Measurements from ENCODE around the gene RERG. TPM values are rescaled to one million over a fixed set of nuclear protein-coding genes. Genes with fewer than 3 reads are reported as not detected.
"Not testable (repeated sequence)": the region's sequence is repeated elsewhere in the genome, so short reads cannot be mapped to it uniquely, and the experiment has no call there.

Gene RERG
- not detected in 2 replicates for total RNA-seq (2014; rRNA removed; shearing (Covaris generic))

- in situ Hi-C loops (cut with HindIII; ENCODE audit: low sequenced_read_pairs), result no loop called here
- peak; percentile 54 for DNase-seq (ENCODE audit: low spot score)
These were observed at the start of gene RERG for GRCh38 chr12:15220915-15221885. RERG (minus strand) TSS chr12:15221417; CDS start chr12:15217489, 3,928 bp downstream.

DNA sequence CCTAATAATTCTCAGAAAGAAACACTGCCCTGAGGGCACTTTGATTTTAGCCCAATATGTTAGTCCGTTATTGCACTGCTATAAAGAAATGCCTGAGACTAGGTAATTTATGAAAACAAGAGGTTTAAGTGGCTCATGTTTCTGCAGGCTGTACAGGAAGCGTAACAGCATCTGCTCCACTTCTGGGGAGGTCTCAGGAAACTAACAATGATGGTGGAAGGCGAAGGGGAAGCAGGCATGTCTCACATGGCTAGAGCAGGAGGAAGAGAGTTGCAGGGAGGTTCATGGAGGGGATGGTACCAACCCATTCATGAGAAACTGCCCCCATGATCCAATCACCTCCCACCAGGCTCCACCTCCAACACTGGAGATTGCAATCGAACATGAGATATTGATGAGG is 49.4 kb upstream of the RERG start:
- DNase-seq (ENCODE audit: low spot score), result no peak
- in situ Hi-C loops (cut with HindIII; ENCODE audit: low sequenced_read_pairs), result no loop called here

DNA sequence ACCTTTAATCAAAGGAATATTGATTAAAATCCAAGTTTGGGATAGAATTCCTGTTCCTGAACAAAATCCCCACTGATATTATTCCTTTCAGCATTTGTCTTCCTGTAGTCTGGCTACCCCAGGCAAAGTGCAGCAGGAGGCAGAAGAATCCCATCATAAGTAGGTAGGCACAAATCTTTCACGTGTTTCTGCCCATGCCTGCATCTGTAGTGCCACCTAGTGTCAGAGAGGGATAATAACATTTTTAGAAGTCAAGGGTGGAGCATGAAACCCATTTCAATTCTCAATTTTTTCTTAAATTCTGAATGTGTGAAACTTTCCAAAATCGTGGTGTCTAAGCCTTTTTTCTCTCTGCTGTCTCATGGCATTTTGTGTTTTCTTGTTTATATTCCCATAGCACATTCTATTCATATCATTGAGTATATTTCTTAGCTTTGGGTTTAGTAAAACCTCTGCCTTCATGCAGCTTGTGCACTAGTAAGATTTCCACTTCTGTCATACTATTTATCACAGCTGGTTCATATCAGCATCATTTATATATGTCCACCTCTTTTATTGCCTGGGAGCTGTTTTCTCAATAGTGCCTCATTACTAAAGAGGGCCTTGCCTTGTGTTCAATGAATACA is 47.8 kb upstream of the RERG start:
- peak; percentile 45 for DNase-seq (ENCODE audit: low spot score)
- in situ Hi-C loops (cut with HindIII; ENCODE audit: low sequenced_read_pairs), result no loop called here

DNA sequence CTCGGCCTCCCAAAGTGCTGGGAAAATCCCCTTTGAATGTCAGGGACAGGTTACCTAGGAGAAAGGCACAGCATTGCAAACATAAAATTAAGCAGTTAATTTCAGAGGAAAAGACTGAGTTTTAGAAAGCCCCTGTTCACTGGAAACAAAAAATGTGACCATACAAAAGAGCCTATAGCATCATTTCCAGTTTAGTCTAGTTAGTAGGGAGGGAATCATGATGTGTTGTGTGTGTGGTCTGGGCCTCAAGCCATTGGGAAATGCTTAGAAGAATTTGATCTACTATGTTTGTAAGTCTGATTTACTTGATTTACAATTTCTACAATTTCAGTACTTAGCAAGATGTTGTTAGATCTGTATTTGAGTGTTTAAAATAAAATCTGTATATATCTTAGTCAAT is 47.1 kb upstream of the RERG start:
- in situ Hi-C loops (cut with HindIII; ENCODE audit: low sequenced_read_pairs), result no loop called here
- no peak for DNase-seq (ENCODE audit: low spot score)

DNA sequence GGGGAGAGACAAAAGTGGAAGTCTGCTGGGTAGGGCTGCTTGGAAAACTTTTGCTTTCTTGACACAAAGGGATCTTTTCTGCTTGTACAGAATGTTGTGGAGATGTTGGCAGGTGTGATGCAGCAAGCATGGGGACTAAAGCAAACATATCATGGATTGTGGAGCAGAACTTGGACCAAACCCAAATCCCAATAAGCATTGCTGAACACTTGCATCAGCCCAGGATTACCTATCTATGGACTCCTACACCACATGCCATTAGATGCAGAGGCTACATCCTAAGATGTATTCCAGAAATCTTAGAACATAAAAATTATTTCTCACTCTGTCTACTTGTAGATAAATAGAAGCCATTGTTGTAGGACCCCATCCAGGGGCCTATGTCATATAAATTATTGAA is 44.7 kb upstream of the RERG start:
- no peak for DNase-seq (ENCODE audit: low spot score)
- in situ Hi-C loops (cut with HindIII; ENCODE audit: low sequenced_read_pairs), result no loop called here

DNA sequence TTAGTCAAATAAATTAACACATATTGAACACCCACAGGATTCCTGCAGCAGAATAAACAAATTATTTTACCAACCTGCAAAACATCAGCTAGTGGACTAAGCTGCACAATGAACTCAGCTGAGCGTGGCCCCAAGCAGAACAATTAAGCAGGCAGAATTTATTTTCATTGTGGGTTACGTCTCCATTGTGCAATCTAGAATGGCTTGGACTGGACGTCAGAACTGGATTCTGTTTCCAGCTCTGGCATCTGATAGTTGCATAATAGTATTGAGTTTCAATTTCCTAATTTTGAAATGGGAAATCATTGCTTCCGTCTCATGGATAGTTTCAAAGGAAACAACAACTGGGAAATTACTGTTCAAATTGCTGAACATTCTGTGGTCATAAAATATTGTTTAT is 35.5 kb upstream of the RERG start:
- no peak for DNase-seq (ENCODE audit: low spot score)
- in situ Hi-C loops (cut with HindIII; ENCODE audit: low sequenced_read_pairs), result no loop called here

GRCh38 chr12:15253990-15254389 is 32.8 kb upstream of the RERG start:
- DNase-seq (ENCODE audit: low spot score), result no peak
- in situ Hi-C loops (cut with HindIII; ENCODE audit: low sequenced_read_pairs), result no loop called here

- no peak for DNase-seq (ENCODE audit: low spot score)
- in situ Hi-C loops (cut with HindIII; ENCODE audit: low sequenced_read_pairs), result no loop called here
These were observed 23.7 kb upstream of the RERG start for GRCh38 chr12:15244926-15245325.

- in situ Hi-C loops (cut with HindIII; ENCODE audit: low sequenced_read_pairs), result no loop called here
- DNase-seq (ENCODE audit: low spot score), result no peak
These were observed 23.1 kb upstream of the RERG start for GRCh38 chr12:15244341-15244740.

- DNase-seq (ENCODE audit: low spot score), result no peak
- in situ Hi-C loops (cut with HindIII; ENCODE audit: low sequenced_read_pairs), result no loop called here
These were observed 21.9 kb upstream of the RERG start for GRCh38 chr12:15243102-15243501.

GRCh38 chr12:15240898-15241297 is 19.7 kb upstream of the RERG start:
- in situ Hi-C loops (cut with HindIII; ENCODE audit: low sequenced_read_pairs), result no loop called here
- no peak for DNase-seq (ENCODE audit: low spot score)

DNA sequence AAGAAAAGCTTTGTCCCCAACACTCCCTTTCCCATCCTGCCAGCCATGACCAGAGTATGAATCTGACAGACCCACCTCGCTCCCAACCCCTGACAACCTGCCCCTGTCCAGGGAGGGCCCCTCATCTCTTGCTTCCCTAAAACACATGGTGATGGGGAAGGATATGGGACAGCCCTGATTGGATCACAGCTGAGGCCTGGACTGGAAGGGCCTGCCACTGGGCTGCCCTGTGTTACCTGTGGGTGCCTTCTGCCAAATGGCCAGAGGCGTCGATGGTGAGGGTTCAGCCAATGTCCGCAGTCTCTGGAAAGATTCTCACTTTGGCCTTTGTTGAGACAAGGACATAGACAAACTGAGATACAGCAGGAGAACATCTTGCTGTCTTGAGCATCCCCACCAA is 13.3 kb upstream of the RERG start:
- DNase-seq (ENCODE audit: low spot score), result no peak
- in situ Hi-C loops (cut with HindIII; ENCODE audit: low sequenced_read_pairs), result no loop called here

- DNase-seq (ENCODE audit: low spot score), result no peak
- in situ Hi-C loops (cut with HindIII; ENCODE audit: low sequenced_read_pairs), result no loop called here
These were observed 12.8 kb upstream of the RERG start for GRCh38 chr12:15234011-15234410.

- DNase-seq (ENCODE audit: low spot score), result no peak
- in situ Hi-C loops (cut with HindIII; ENCODE audit: low sequenced_read_pairs), result no loop called here
These were observed 11.7 kb upstream of the RERG start for GRCh38 chr12:15232959-15233358.

GRCh38 chr12:15231493-15231892 is 10.3 kb upstream of the RERG start:
- in situ Hi-C loops (cut with HindIII; ENCODE audit: low sequenced_read_pairs), result no loop called here
- DNase-seq (ENCODE audit: low spot score), result no peak

DNA sequence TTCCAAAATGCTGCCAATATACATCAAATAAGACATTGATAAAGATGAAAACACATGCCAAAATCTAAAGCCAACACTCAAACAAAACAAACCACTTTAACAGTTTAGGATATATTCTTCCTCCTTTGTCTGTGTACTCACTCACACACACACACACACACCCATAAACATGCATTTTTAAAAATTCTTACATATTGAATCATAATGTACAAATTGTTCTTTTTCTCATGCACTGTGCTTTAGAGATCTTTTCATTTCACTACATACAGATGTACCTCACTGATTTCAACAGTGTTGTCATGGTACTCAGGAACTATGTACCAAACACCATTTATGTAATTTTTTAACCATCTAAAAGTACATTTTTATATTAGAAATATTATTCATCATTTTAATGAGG is 9.5 kb upstream of the RERG start:
- in situ Hi-C loops (cut with HindIII; ENCODE audit: low sequenced_read_pairs), result no loop called here
- DNase-seq (ENCODE audit: low spot score), result no peak

GRCh38 chr12:15230137-15230536 is 8.9 kb upstream of the RERG start:
- in situ Hi-C loops (cut with HindIII; ENCODE audit: low sequenced_read_pairs), result no loop called here
- no peak for DNase-seq (ENCODE audit: low spot score)

GRCh38 chr12:15227004-15227679 is 5.9 kb upstream of the RERG start:
- DNase-seq (ENCODE audit: low spot score), result no peak
- in situ Hi-C loops (cut with HindIII; ENCODE audit: low sequenced_read_pairs), result no loop called here

- DNase-seq (ENCODE audit: low spot score); in situ Hi-C loops (cut with HindIII; ENCODE audit: low sequenced_read_pairs): not testable (repeated sequence)
These were observed 4.6 kb upstream of the RERG start for GRCh38 chr12:15225863-15226218.

Measured in G401 (cell line).